Measurements from ENCODE around the gene AKNAD1. TPM values are rescaled to one million over a fixed set of nuclear protein-coding genes. Genes with fewer than 3 reads are reported as not detected.

The AKNAD1 gene
- total and polyA plus RNA-seq, 2 of the 8 experiments (the other 6 are each of a cell fraction or from before 2014, with no cell fraction given): not detected

GRCh38 chr1:108901106-108901505 lies 44.2 kb upstream of the AKNAD1 start:
- ChIA-PET CTCF (ENCODE audit: partially characterized antibody) (interaction anchor here (0.8 to 1.7 kb wide), 2 partner anchors 8 to 64 kb away, joined by 3 read pairs; no protein-coding TSS in a partner anchor), POLR2A (ENCODE audit: partially characterized antibody) (no interaction called here)
- Histone ChIP-seq H2BK5ac (ENCODE audit: low read depth, low read length) (no peak overlapping the region), H3K4ac (replicated peaks; ENCODE audit: insufficient read length, low read depth, low read length) (no peak overlapping the region), H3K9ac (replicated peaks in 1 of 4; ENCODE audit: extremely low read depth in 1 of 4, low read depth in 3 of 4, low read length in 3 of 4) (no peak overlapping the region), H3K23me2 (ENCODE audit: low read depth, low read length) (no peaks in the 10 kb centered on the region), H2BK12ac (ENCODE audit: low read depth, low read length) (no peak overlapping the region), H3K36me3 (ENCODE audit: control insufficient read depth in 2 of 4, insufficient read depth in 4 of 4, low read length in 3 of 4) (no peaks in the 10 kb centered on the region; a peak in 1 of 8 replicates), H3K4me1 (replicated peaks in 1 of 4; ENCODE audit: control insufficient read depth in 3 of 4, insufficient read depth in 4 of 4, low read length in 3 of 4) (no peaks in the 10 kb centered on the region), H4K5ac (ENCODE audit: insufficient read length, low read depth, low read length) (no peak overlapping the region), H4K91ac (replicated peaks; ENCODE audit: insufficient read length, low read length) (no peak overlapping the region), H4K8ac (ENCODE audit: extremely low read depth, insufficient read depth, low read length) (no peak overlapping the region), H2BK15ac (ENCODE audit: low read length) (no peak overlapping the region), H3K9me3 (ENCODE audit: insufficient read depth in 2 of 2, low read depth in 1 of 2, low read length in 1 of 2) (no peaks in the 10 kb centered on the region), H2BK120ac (replicated peaks; ENCODE audit: low read depth, low read length) (no peak overlapping the region), H2BK20ac (ENCODE audit: low read length) (no peak overlapping the region), H3K14ac (ENCODE audit: insufficient read length) (no peak overlapping the region), H3K56ac (replicated peaks; ENCODE audit: insufficient read length, low read depth, low read length) (no peak overlapping the region), H3K4me2 (ENCODE audit: insufficient read depth in 1 of 2, low read depth in 2 of 2, low read length in 2 of 2) (no peak overlapping the region), H3K79me1 (ENCODE audit: low read depth, low read length) (no peaks in the 10 kb centered on the region), H3K27ac (ENCODE audit: low read depth, low read length) (no peak overlapping the region), H3K79me2 (ENCODE audit: control insufficient read depth in 1 of 2, insufficient read depth in 2 of 2, low read length in 2 of 2) (no peaks in the 10 kb centered on the region), H3K18ac (ENCODE audit: extremely low read depth, low read length) (no peak overlapping the region), H3K27me3 (replicated peaks in 1 of 4; ENCODE audit: control insufficient read depth in 3 of 4, extremely low read depth in 1 of 4, insufficient read depth in 3 of 4, low read length in 3 of 4) (no peaks in the 10 kb centered on the region), H4K20me1 (replicated peaks in 1 of 2; ENCODE audit: control insufficient read depth in 1 of 2, insufficient read depth in 2 of 2, low read length in 2 of 2) (peaks cover 0 to 2% of the 10 kb centered on the region in 2 experiments), H2AFZ (ENCODE audit: low read length) (no peak overlapping the region), H2AK5ac (ENCODE audit: low read depth, low read length) (no peak overlapping the region), H3K23ac (ENCODE audit: insufficient read length) (no peak overlapping the region), H3K4me3 (ENCODE audit: extremely low read depth in 1 of 4, insufficient read depth in 2 of 4, low read depth in 3 of 4, low read length in 4 of 4) (no peak overlapping the region)
- 94% methylated on average over 3 of the region's 3 CpGs; no CpG with 5 or more reads in 1 of the 2 experiments for WGBS, 2 experiments (ENCODE audit: extremely low coverage in 1 of 2, insufficient coverage in 1 of 2, insufficient read length in 1 of 2, insufficient replicate concordance in 2 of 2, low coverage in 1 of 2, low lambda C conversion rate in 2 of 2, missing lambda C conversion rate in 1 of 2)
- FAIRE-seq: no peak
- TF ChIP-seq YY1 (IDR thresholded peaks at IDR 0.05; ENCODE audit: low read depth, low read length) (no peak), RXRA (IDR thresholded peaks at IDR 0.05; ENCODE audit: insufficient read depth, low read depth, low read length) (no peak), CTBP2 (IDR thresholded peaks at IDR 0.05; ENCODE audit: borderline replicate concordance, insufficient read depth, insufficient read length, low read length) (no peak), NANOG (IDR thresholded peaks at IDR 0.05; ENCODE audit: insufficient read depth, low read depth, low read length, poor library complexity, severe bottlenecking) (no peak), GTF2F1 (IDR thresholded peaks at IDR 0.05; ENCODE audit: borderline replicate concordance, low read depth, low read length) (no peak), SP2 (IDR thresholded peaks at IDR 0.05; ENCODE audit: low read length) (no peak), HDAC6 (IDR thresholded peaks at IDR 0.05; ENCODE audit: low read depth, low read length) (no peak), SAP30 (IDR thresholded peaks at IDR 0.05; ENCODE audit: insufficient read depth, insufficient replicate concordance, low read length) (no peak), RNF2 (IDR thresholded peaks at IDR 0.05; ENCODE audit: borderline replicate concordance, low read depth, low read length, missing control alignments, poor library complexity, severe bottlenecking) (no peak), JUN (IDR thresholded peaks at IDR 0.05; ENCODE audit: low read depth, low read length) (no peak), TBP (IDR thresholded peaks at IDR 0.05; ENCODE audit: low read depth, low read length) (no peak), CEBPB (IDR thresholded peaks at IDR 0.05; ENCODE audit: low read depth, low read length) (no peak)
- no peak for DNase-seq (ENCODE audit: low read depth in 1 of 2, low spot score in 2 of 2)
